NB4 (cell line): ENCODE measurements around the gene EPB41L2.

ENCODE experiments used
- DNase-seq: peaks from one replicate; pipeline ENCODE4 v3.0.0; 2010; ENCODE audit warnings: low read depth
- H3K4me3 ChIP-seq: one replicate; pipeline ENCODE4 v1.5.1; 2011; ENCODE audit warnings: mild to moderate bottlenecking, low read depth, low read length, moderate library complexity
- MAX ChIP-seq: IDR thresholded peaks from 2 replicates; pipeline ENCODE4 v1.6.1; 2011; ENCODE audit warnings: low read depth, low read length
- MYC ChIP-seq: IDR thresholded peaks from 2 replicates; pipeline ENCODE4 v1.6.1; 2011; ENCODE audit warnings: low read depth, low read length
- POLR2A ChIP-seq: IDR thresholded peaks from 2 replicates; pipeline ENCODE4 v1.6.1; 2011; ENCODE audit warnings: mild to moderate bottlenecking; ENCODE audit not compliant: insufficient read length; ENCODE audit errors: extremely low read depth
- TF ChIP-seq, protein P1 (sequence below): IDR thresholded peaks from one replicate; pipeline ENCODE4 v1.5.1; 2012; ENCODE audit warnings: low read depth, low read length

The EPB41L2 gene

GRCh38 chr6:131000544-131000943, 62.5 kb downstream of the EPB41L2 start:
- no peak overlapping the region for H3K4me3 ChIP-seq
- DNase-seq: no peak
- TF ChIP-seq POLR2A: no peak
- TF ChIP-seq, protein P1, sequence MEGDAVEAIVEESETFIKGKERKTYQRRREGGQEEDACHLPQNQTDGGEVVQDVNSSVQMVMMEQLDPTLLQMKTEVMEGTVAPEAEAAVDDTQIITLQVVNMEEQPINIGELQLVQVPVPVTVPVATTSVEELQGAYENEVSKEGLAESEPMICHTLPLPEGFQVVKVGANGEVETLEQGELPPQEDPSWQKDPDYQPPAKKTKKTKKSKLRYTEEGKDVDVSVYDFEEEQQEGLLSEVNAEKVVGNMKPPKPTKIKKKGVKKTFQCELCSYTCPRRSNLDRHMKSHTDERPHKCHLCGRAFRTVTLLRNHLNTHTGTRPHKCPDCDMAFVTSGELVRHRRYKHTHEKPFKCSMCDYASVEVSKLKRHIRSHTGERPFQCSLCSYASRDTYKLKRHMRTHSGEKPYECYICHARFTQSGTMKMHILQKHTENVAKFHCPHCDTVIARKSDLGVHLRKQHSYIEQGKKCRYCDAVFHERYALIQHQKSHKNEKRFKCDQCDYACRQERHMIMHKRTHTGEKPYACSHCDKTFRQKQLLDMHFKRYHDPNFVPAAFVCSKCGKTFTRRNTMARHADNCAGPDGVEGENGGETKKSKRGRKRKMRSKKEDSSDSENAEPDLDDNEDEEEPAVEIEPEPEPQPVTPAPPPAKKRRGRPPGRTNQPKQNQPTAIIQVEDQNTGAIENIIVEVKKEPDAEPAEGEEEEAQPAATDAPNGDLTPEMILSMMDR: no peak
- TF ChIP-seq MYC: no peak
- TF ChIP-seq MAX: no peak

DNA sequence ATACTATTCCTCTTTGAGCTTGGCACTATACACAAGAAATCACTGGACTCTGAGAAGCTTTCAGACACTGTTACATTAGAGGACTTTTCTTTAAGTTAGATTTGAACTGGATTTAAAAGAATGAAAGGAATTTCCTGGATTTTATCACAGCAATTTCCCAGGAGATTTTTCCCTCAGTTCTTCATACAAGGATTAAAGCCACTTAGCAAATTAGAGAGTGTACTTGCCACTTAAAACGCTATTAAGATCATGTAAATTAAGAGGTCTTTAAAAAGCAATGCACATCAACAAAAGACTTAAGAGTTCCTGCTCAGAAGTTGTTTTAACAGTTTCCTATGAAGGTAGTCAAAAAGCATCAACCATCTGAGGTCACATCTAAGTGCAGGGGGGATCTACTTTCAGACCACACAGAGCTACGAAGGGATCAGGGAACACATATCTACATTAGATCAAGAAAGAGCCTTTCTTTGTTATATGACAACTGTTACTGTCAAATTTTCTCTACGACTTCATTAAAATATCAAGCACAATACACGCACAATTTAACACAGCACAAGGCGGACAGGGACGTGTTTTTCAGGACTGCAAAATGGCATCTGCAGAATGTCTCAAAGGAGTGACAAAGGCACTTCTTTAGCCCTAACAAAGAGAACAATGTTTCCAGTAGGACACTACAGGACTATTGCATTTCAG, 65.8 kb downstream of the EPB41L2 start:
- no peak overlapping the region for H3K4me3 ChIP-seq
- DNase-seq: no peak
- TF ChIP-seq MAX (no peak), MYC (no peak), POLR2A (no peak)
- TF ChIP-seq, protein P1: no peak

GRCh38 chr6:130996635-130997034, 66.4 kb downstream of the EPB41L2 start:
- TF ChIP-seq MAX: no peak
- TF ChIP-seq, protein P1: no peak

GRCh38 chr6:130995783-130996447, 67.1 kb downstream of the EPB41L2 start:
- TF ChIP-seq, protein P1: no peak
- TF ChIP-seq MAX (no peak), MYC (no peak), POLR2A (no peak)
- no peak overlapping the region for H3K4me3 ChIP-seq
- no peak for DNase-seq

More at GRCh38 chr6:130996635-130997034, 66.4 kb downstream of the EPB41L2 start:
- DNase-seq: no peak
- no peak overlapping the region for H3K4me3 ChIP-seq

DNA sequence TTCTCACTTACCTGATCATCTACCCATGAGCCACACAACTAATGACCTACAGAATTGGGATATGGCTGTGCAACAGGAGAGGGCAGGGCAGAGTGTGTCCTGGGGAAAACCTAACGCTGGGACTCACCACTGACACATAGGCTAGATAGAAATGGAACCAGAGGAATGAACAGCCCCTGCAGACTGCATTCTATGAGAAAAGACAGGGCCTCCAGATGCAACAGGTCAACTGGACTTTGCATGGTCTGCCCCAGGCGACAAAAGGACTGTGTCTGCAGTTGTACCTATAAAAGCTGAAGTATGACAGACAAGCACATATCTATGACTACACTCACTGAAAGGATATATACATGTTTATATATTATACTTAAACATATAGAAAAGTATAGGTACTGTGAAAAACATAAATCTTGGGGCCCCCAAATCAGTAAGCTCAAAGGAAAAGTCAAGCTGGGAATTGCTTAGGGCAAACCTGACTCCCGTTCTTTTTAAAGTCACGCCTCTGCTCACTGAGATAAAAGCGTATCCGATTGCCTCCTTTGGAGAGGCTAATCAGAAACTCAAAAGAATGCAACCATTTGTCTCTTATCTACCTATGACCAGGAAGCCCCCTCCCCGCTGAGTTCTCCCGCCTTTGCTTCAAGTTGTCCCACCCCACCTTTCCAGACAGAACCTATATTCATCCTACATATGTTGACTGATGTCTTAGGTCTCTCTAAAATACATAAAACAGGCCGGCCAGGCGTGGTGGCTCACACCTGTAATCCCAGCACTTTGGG, 68.5 kb downstream of the EPB41L2 start:
- TF ChIP-seq POLR2A (no peak), MAX (no peak), MYC (no peak)
- TF ChIP-seq, protein P1: no peak
- DNase-seq: no peak
- H3K4me3 ChIP-seq: no peak overlapping the region
